ENCODE results near the gene USP14.

DNA sequence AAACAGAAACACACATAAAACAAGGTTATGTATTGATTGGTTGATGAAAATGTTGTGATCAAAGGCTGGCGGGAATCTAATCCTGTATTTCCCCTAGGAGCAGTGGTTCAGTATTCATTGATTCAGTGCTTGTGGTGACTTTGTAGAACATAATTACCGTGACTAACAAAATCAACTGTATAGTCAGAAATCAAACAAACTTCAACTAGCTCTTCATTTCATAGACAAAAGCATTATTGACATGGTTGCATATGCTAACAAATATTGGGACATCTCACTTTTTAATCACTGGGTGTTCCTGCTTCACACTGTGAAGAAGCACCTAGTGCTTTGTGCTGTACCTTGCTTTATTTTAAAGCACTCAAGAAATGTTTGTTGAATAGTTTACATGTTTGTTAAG is 41.4 kb downstream of the USP14 start:
- TF ChIP-seq MAX (IDR thresholded peaks at IDR 0.05) (no peak), POLR2A (IDR thresholded peaks at IDR 0.05; ENCODE audit: borderline replicate concordance, extremely low read depth, insufficient read depth, insufficient read length) (no peak), YY1 (IDR thresholded peaks at IDR 0.05; ENCODE audit: extremely low read depth, insufficient replicate concordance, low read depth, low read length) (no peak), RAD21 (IDR thresholded peaks at IDR 0.05; ENCODE audit: low read depth) (no peak), FOSL1 (IDR thresholded peaks at IDR 0.05; ENCODE audit: low read depth) (no peak)
- TF ChIP-seq, protein P1, sequence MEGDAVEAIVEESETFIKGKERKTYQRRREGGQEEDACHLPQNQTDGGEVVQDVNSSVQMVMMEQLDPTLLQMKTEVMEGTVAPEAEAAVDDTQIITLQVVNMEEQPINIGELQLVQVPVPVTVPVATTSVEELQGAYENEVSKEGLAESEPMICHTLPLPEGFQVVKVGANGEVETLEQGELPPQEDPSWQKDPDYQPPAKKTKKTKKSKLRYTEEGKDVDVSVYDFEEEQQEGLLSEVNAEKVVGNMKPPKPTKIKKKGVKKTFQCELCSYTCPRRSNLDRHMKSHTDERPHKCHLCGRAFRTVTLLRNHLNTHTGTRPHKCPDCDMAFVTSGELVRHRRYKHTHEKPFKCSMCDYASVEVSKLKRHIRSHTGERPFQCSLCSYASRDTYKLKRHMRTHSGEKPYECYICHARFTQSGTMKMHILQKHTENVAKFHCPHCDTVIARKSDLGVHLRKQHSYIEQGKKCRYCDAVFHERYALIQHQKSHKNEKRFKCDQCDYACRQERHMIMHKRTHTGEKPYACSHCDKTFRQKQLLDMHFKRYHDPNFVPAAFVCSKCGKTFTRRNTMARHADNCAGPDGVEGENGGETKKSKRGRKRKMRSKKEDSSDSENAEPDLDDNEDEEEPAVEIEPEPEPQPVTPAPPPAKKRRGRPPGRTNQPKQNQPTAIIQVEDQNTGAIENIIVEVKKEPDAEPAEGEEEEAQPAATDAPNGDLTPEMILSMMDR (IDR thresholded peaks at IDR 0.05 in 2 of 3, conservative IDR thresholded peaks at IDR 0.05 in 1 of 3; ENCODE audit: borderline replicate concordance in 1 of 3, insufficient read depth in 1 of 3, low read depth in 2 of 3, low read length in 2 of 3), result no peak
